Effector memory CD4-positive, alpha-beta T cell (primary cell): Measurements from ENCODE around the gene TEDC1.
"Not testable (repeated sequence)": the region's sequence is repeated elsewhere in the genome, so short reads cannot be mapped to it uniquely, and the experiment has no call there.

Experiments used
- DNase-seq, 3 donors: peaks; one replicate each; pipeline ENCODE4 v3.0.0-alpha.2; 2020
- H3K27ac ChIP-seq: 2 replicates; pipeline ENCODE4 v1.7.0; 2013; ENCODE audit warnings: mild to moderate bottlenecking, low read length, moderate library complexity; ENCODE audit not compliant: insufficient read depth, poor library complexity, severe bottlenecking
- H3K27me3 ChIP-seq: replicated peaks from 2 replicates; pipeline ENCODE4 v1.7.0; 2013; ENCODE audit warnings: mild to moderate bottlenecking, low read length; ENCODE audit not compliant: insufficient read depth, control insufficient read depth, poor library complexity, severe bottlenecking
- H3K36me3 ChIP-seq: 2 replicates; pipeline ENCODE4 v1.7.0; 2013; ENCODE audit warnings: mild to moderate bottlenecking, low read length, moderate library complexity; ENCODE audit not compliant: control insufficient read depth, insufficient read depth
- H3K4me1 ChIP-seq: 2 replicates; pipeline ENCODE4 v1.7.0; 2013; ENCODE audit warnings: low read length, mild to moderate bottlenecking; ENCODE audit not compliant: control insufficient read depth, insufficient read depth, poor library complexity, severe bottlenecking
- H3K4me3 ChIP-seq: 2 replicates; pipeline ENCODE4 v1.7.0; 2013; ENCODE audit warnings: low read length, low read depth, mild to moderate bottlenecking; ENCODE audit not compliant: insufficient read depth, poor library complexity, severe bottlenecking
- H3K9me3 ChIP-seq: 2 replicates; pipeline ENCODE4 v1.7.0; 2013; ENCODE audit warnings: mild to moderate bottlenecking, low read length, moderate library complexity; ENCODE audit not compliant: control insufficient read depth

Gene TEDC1

GRCh38 chr14:105547072-105547471, 56.0 kb downstream of the TEDC1 start:
- not testable (repeated sequence) for DNase-seq, H3K36me3 ChIP-seq, H3K4me3 ChIP-seq, H3K27ac ChIP-seq, H3K9me3 ChIP-seq, H3K27me3 ChIP-seq, H3K4me1 ChIP-seq

- no peaks in the 10 kb centered on the region for H3K27me3 ChIP-seq
- no peak overlapping the region for H3K27ac ChIP-seq
- no peaks in the 10 kb centered on the region for H3K9me3 ChIP-seq
- H3K4me1 ChIP-seq, result no peaks in the 10 kb centered on the region
- no peak overlapping the region for H3K4me3 ChIP-seq
- no peaks in the 10 kb centered on the region for H3K36me3 ChIP-seq
- no peak for DNase-seq
These were observed 56.7 kb downstream of the TEDC1 start for GRCh38 chr14:105547741-105548169.
